DMS153 treated with DMSO at 0.1 percent for 48 hours (cell line): ENCODE data around the gene PRDX2.
"Not testable (repeated sequence)": the region's sequence is repeated elsewhere in the genome, so short reads cannot be mapped to it uniquely, and the experiment has no call there.

Experiments
- DNase-seq: peaks from one replicate; lab custom pipeline; 2025; ENCODE audit not compliant: unreplicated experiment; lab: John Stamatoyannopoulos, UW

The PRDX2 gene

GRCh38 chr19:12825254-12826131 lies 23.9 kb upstream of the PRDX2 start:
- DNase-seq = peak; percentile 22

- no peak for DNase-seq
These were observed 20.2 kb upstream of the PRDX2 start for GRCh38 chr19:12821761-12822160.

DNA sequence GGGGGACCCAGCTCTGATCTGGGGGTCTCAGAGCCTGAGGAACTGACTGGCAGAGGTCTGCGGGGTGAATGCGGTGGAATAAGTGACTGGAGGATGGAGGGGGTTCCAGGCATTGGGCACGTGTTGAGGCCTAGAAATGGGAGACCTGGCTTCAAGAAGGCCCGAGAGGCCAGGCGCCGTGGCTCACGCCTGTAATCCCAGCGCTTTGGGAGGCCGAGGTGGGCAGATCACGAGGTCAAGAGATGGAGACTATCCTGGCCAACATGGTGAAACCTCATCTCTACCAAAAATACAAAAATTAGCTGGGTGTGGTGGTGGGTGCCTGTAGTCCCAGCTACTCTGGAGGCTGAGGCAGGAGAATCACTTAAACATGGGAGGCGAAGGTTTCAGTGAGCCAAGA lies 16.2 kb upstream of the PRDX2 start:
- DNase-seq = not testable (repeated sequence)

- not testable (repeated sequence) for DNase-seq
These were observed 15.6 kb upstream of the PRDX2 start for GRCh38 chr19:12817188-12817587.

DNA sequence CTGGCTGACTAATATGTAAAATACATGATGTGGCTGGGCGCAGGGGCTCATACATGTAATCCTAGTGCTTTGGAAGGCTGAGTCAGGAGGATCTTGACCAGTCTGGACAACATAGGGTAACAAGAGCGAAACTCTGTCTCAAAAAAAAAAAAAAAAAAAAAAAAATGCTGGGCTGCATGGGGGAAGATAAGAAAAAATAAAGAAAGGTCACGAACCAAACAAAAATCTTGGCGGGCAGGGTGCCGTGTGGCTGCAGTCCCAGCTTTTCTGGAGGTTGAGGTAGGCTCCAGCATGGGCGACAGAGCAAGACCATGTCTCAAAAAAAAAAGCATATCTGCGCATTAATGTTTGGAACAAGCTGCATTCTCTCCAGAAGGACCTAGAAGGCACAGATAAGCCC lies 13.5 kb upstream of the PRDX2 start:
- no peak for DNase-seq

DNA sequence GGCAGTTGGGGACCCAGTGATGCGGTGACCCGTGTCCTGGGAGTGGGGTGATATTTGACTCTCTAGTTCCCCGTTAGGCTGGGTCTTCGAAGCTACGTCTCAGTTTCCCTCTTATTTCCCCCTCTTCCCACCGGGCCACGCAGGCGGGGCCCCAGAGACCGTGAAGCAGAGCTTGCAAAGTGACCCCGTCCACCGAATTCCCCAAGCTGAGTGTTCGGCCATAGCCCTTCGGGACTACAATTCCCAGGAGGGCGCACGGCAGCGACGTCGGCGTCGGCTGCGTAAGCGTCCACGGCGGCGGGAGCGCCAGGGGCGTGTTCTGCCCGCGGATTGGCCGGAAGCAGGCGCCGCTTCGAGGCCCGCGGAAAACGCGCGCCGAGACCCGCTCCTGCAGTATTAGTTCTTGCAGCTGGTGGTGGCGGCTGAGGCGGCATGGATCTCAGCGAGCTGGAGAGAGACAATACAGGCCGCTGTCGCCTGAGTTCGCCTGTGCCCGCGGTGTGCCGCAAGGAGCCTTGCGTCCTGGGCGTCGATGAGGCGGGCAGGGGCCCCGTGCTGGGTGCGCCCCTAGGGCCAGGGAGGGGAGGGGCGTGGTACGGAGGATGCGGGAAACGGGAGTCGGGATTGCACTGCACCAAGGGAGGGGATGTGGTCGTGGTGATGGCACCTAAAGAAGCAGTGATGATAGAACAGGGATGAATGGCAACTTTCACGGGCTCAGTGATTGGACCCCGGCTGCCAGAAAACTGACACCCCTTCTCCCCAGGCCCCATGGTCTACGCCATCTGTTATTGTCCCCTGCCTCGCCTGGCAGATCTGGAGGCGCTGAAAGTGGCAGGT lies 4.9 kb upstream of the PRDX2 start, which contains the start of gene RNASEH2A:
TSS of gene RNASEH2A (plus strand) at position 343 of the 840 bp plus-strand sequence. CDS start at position 433, 90 bp downstream.
- peak; percentile 92 for DNase-seq

DNA sequence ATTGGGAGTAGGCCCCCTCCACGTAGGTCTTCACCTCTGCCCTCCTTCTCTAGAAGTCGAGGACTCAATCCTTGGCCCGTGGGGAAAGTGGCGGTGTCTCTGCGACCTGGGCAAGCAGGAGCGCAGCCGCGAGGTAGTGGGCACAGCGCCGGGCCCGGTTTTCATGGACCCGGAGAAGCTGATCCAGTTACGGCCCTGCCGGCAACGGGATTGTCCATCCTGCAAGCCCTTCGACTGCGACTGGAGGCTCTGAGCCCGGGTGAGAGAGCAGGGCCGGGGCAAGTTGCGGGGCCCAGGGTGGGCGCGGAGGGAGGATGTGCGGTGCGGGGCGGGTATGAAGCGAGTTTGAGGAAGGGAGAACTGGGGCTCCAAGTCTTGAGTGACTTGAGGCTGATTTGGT lies 2.5 kb upstream of the PRDX2 start:
- no peak for DNase-seq

DNA sequence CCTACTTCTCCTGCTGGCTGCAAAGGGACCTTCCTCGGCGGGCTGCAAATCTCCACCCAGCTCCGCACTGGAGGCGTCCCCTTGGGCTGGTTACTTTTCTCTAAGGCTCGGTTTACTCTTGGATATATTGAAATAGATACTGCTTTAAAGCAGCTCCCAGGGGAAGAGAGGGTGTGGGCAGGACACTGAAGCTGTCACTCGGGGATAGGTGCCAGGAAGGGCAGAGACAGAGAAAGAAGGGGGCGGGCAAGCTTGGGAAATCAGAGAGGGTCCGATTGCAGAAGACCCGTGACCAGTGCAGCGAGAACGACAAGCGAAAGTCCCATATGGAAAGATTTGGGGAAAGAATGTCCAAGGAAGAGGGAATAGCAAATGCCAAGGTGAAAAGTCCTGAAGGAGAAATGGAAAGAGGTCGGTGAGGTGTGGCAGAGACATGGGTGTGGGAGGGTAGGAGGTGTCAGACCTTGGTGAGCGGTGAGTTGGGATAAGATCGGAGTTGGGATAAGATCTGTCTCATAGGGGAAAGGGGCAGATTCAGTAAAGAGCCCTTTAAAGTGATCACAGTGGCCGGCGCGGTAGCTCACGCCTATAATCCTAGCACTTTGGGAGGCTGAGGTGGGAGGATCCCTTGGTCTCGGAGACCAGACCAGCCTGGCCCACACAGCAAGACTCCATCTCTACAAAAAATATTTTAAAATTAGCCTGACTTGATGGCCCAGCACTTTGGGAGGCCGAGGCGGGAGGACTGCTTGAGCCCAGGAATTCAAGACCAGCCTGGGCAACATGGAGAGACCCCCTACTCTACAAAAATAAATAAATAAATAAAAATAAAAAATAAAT lies 887 bp upstream of the PRDX2 start:
- DNase-seq = no peak

DNA sequence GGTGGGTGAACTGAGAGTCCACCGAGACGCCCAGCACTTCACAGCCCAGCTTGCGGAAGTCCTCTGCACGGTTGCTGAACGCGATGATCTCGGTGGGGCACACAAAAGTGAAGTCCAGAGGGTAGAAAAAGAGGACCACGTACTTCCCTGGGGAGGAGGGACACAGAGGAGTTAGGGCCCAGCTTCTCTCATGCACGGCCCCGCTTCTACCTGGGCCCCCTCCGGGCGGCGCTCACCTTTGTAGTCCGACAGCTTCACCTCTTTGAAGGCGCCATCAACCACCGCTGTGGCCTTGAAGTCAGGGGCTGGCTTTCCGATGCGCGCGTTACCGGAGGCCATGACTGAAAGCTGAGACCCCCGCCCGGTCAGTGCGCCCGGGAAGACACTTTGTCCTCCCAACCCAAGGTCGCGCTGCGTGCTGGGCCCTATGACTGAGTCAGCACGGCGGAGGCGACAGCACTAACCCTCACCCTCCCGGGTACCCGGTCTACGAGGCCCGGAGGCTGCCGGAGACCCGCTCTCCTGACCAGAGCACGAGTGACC lies 606 bp downstream of the PRDX2 start:
- no peak for DNase-seq

DNA sequence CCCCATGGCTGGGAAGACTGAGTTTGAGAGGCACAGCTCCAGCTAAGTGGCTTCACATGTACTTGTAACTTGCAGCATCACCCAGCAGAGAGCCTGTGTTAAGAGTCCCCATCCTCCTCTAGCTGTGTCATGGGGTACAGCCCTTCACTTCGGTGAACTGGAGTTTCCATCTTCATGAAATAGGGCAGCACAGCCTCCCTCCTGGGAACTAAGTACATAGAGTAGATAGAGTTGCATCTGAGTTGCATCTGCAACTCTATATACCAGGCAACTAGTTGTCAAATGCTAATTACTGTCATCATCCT lies 1.2 kb downstream of the PRDX2 start:
- DNase-seq = no peak

- DNase-seq = no peak
These were observed 1.7 kb downstream of the PRDX2 start for GRCh38 chr19:12799742-12800465.

- not testable (repeated sequence) for DNase-seq
These were observed 4.0 kb downstream of the PRDX2 start for GRCh38 chr19:12797607-12798006.

- no peak for DNase-seq
These were observed 4.4 kb downstream of the PRDX2 start for GRCh38 chr19:12797141-12797587.

GRCh38 chr19:12796146-12797071 lies 5.2 kb downstream of the PRDX2 start:
- peak; percentile 58 for DNase-seq

- DNase-seq = no peak
These were observed 6.6 kb downstream of the PRDX2 start for GRCh38 chr19:12794971-12795381.

GRCh38 chr19:12794196-12794941 lies 7.2 kb downstream of the PRDX2 start:
- no peak for DNase-seq

- peak; percentile 87 for DNase-seq
These were observed 8.1 kb downstream of the PRDX2 start for GRCh38 chr19:12793290-12794195.
